HG02840 (cell line): Measurements from ENCODE around the gene ARV1.
"Not testable (repeated sequence)": the region's sequence is repeated elsewhere in the genome, so short reads cannot be mapped to it uniquely, and the experiment has no call there.

Source experiments
- ATAC-seq: cut with Tn5 transposase; IDR thresholded peaks from one replicate; pipeline ENCODE4 v1.9.1; 2021; ENCODE audit warnings: mild to moderate bottlenecking, moderate library complexity, moderate number of reproducible peaks; ENCODE audit not compliant: unreplicated experiment, low FRiP score

The ARV1 gene

GRCh38 chr1:231016234-231016633, 37.3 kb downstream of the ARV1 start:
- ATAC-seq = no peak

GRCh38 chr1:231016966-231017365, 38.1 kb downstream of the ARV1 start:
- no peak for ATAC-seq

- ATAC-seq = no peak
Observed at GRCh38 chr1:231019711-231020110, 40.8 kb downstream of the ARV1 start.

GRCh38 chr1:231020139-231020601, 41.3 kb downstream of the ARV1 start:
- ATAC-seq = no peak

- no peak for ATAC-seq
Observed at GRCh38 chr1:231020816-231021215, 41.9 kb downstream of the ARV1 start.

- no peak for ATAC-seq
Observed at GRCh38 chr1:231021540-231022031, 42.7 kb downstream of the ARV1 start.

GRCh38 chr1:231022543-231022942, 43.6 kb downstream of the ARV1 start:
- not testable (repeated sequence) for ATAC-seq

- no peak for ATAC-seq
Observed at GRCh38 chr1:231023150-231023549, 44.3 kb downstream of the ARV1 start.

- ATAC-seq = no peak
Observed at GRCh38 chr1:231026576-231026975, 47.7 kb downstream of the ARV1 start.

GRCh38 chr1:231027136-231027925, 48.4 kb downstream of the ARV1 start:
- no peak for ATAC-seq

GRCh38 chr1:231027971-231028370, 49.1 kb downstream of the ARV1 start:
- ATAC-seq = no peak

- ATAC-seq = no peak
Observed at GRCh38 chr1:231028682-231029081, 49.8 kb downstream of the ARV1 start.

GRCh38 chr1:231029247-231029646, 50.4 kb downstream of the ARV1 start:
- not testable (repeated sequence) for ATAC-seq

- ATAC-seq = no peak
Observed at GRCh38 chr1:231029841-231030240, 50.9 kb downstream of the ARV1 start.

- ATAC-seq = no peak
Observed at GRCh38 chr1:231032963-231033362, 54.1 kb downstream of the ARV1 start.

- ATAC-seq = no peak
Observed at GRCh38 chr1:231035799-231036198, 56.9 kb downstream of the ARV1 start.

- ATAC-seq = no peak
Observed at GRCh38 chr1:231036416-231036815, 57.5 kb downstream of the ARV1 start.

GRCh38 chr1:231037585-231038517, 59.0 kb downstream of the ARV1 start:
- no peak for ATAC-seq

- ATAC-seq = peak; percentile 33
Observed at GRCh38 chr1:231039161-231040018, 60.5 kb downstream of the ARV1 start.
